Peyer's patch (tissue), 4 donors: ENCODE data around the gene PRDX2.

Experiments
- CTCF ChIP-seq, 6 experiments: fragments of 450-650 bp in 4 of 6; fragments of 200-600 bp in 2 of 6; sonication (generic) in 1 of 6; IDR thresholded peaks; one replicate each; pipeline ENCODE4 v1.5.1; 2017 to 2019; ENCODE audit warnings: antibody characterized with exemption in 6 of 6, mild to moderate bottlenecking in 3 of 6, moderate library complexity in 1 of 6
- POLR2A ChIP-seq, 2 donors: fragments of 450-650 bp; IDR thresholded peaks; one replicate each; pipeline ENCODE4 v1.5.1; 2017; ENCODE audit warnings: antibody characterized with exemption in 2 of 2, mild to moderate bottlenecking in 2 of 2, moderate library complexity in 2 of 2

DNA sequence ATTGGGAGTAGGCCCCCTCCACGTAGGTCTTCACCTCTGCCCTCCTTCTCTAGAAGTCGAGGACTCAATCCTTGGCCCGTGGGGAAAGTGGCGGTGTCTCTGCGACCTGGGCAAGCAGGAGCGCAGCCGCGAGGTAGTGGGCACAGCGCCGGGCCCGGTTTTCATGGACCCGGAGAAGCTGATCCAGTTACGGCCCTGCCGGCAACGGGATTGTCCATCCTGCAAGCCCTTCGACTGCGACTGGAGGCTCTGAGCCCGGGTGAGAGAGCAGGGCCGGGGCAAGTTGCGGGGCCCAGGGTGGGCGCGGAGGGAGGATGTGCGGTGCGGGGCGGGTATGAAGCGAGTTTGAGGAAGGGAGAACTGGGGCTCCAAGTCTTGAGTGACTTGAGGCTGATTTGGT is 2.5 kb upstream of the PRDX2 start:
- TF ChIP-seq CTCF (IDR thresholded peaks at IDR 0.05): no peak
- TF ChIP-seq POLR2A (IDR thresholded peaks at IDR 0.05): no peak
